SK-N-SH (cell line): ENCODE results near the gene CDC14B. TPM values are rescaled to one million over a fixed set of nuclear protein-coding genes. Genes with fewer than 3 reads are reported as not detected.

Source experiments
- CTCF ChIA-PET: fragments of 300-600, 350-600 bp; formaldehyde crosslinking; extraction: SDS; loops from one replicate; lab custom pipeline; 2021; lab: Yijun Ruan, JAX
- POLR2A ChIA-PET: fragments of 350-600 bp; sonication (Branson Sonifier 250); formaldehyde crosslinking; extraction: SDS; loops from one replicate; lab custom pipeline; 2020; ENCODE audit warnings: antibody characterized with exemption, inconsistent platforms; lab: Yijun Ruan, JAX
- DNase-seq: peaks from one replicate; pipeline ENCODE4 v3.0.0; 2012
- H2AFZ ChIP-seq: fragments of 200-600 bp; sonication (generic); 2 replicates; pipeline ENCODE4 v1.8.1; 2016; ENCODE audit warnings: antibody characterized with exemption, mild to moderate bottlenecking, low read depth
- H3F3A ChIP-seq: fragments of 200-600 bp; sonication (generic); replicated peaks from 2 replicates; pipeline ENCODE3; 2016; ENCODE audit warnings: antibody characterized with exemption, mild to moderate bottlenecking; ENCODE audit not compliant: insufficient read depth
- H3K27ac ChIP-seq, 2 experiments: fragments of 200-500 bp in 1 of 2; fragments of 200-600 bp in 1 of 2; sonication (Bioruptor generic) in 1 of 2; sonication (generic), shearing (Covaris generic) in 1 of 2; 2 replicates each; pipeline versions ENCODE4 v1.5.1 to v1.6.1; 2014 to 2016; ENCODE audit warnings: low read depth in 2 of 2, inconsistent platforms in 1 of 2, low read length in 1 of 2, mild to moderate bottlenecking in 1 of 2, mixed read lengths in 1 of 2
- H3K27me3 ChIP-seq: fragments of 200-600 bp; sonication (generic), shearing (Covaris generic); 2 replicates; pipeline ENCODE4 v1.6.1; 2016; ENCODE audit warnings: mixed run types; ENCODE audit not compliant: insufficient read depth
- H3K36me3 ChIP-seq, 2 experiments: fragments of 200-500 bp in 1 of 2; fragments of 200-600 bp in 1 of 2; sonication (Bioruptor generic) in 1 of 2; sonication (generic) in 1 of 2; replicated peaks in 1 of 2; 2 replicates each; pipeline versions ENCODE3 to v1.5.1; 2014 to 2016; ENCODE audit warnings: low read length in 1 of 2, mild to moderate bottlenecking in 1 of 2; ENCODE audit not compliant: insufficient read depth in 2 of 2, control insufficient read depth in 1 of 2
- H3K4me1 ChIP-seq, 2 experiments: fragments of 200-500 bp in 1 of 2; fragments of 200-600 bp in 1 of 2; sonication (Bioruptor generic) in 1 of 2; sonication (generic), shearing (Covaris generic) in 1 of 2; 2 replicates each; pipeline versions ENCODE4 v1.5.1 to v1.6.1; 2014 to 2016; ENCODE audit warnings: low read depth in 1 of 2, low read length in 1 of 2, mixed run types in 1 of 2; ENCODE audit not compliant: insufficient read depth in 2 of 2, control insufficient read depth in 1 of 2
- H3K4me2 ChIP-seq: fragments of 200-600 bp; sonication (generic), shearing (Covaris generic); 2 replicates; pipeline ENCODE4 v1.6.1; 2017; ENCODE audit warnings: mixed run types
- H3K4me3 ChIP-seq, 2 experiments: fragments of 200-500 bp in 1 of 2; fragments of 200-600 bp in 1 of 2; sonication (Bioruptor generic) in 1 of 2; sonication (generic), shearing (Covaris generic) in 1 of 2; 2 replicates each; pipeline versions ENCODE4 v1.5.1 to v1.8.1; 2014 to 2016; ENCODE audit warnings: low read depth in 2 of 2, inconsistent platforms in 1 of 2, low read length in 1 of 2, mild to moderate bottlenecking in 1 of 2, mixed read lengths in 1 of 2, moderate library complexity in 1 of 2
- H3K79me2 ChIP-seq: fragments of 200-600 bp; sonication (generic); 2 replicates; pipeline ENCODE4 v1.8.1; 2017; ENCODE audit warnings: mild to moderate bottlenecking; ENCODE audit not compliant: insufficient read depth
- H3K9ac ChIP-seq: fragments of 200-600 bp; sonication (generic); 2 replicates; pipeline ENCODE4 v1.6.1; 2017; ENCODE audit warnings: mixed run types
- H3K9me2 ChIP-seq: fragments of 200-600 bp; sonication (generic); 2 replicates; pipeline ENCODE4 v1.6.1; 2017; ENCODE audit warnings: mixed run types
- H3K9me3 ChIP-seq: fragments of 200-600 bp; sonication (generic); 2 replicates; pipeline ENCODE4 v1.6.1; 2017; ENCODE audit warnings: mixed run types, mild to moderate bottlenecking, moderate library complexity
- H4K20me1 ChIP-seq: fragments of 200-600 bp; sonication (generic); 2 replicates; pipeline ENCODE4 v1.6.1; 2017; ENCODE audit warnings: mild to moderate bottlenecking, mixed run types; ENCODE audit not compliant: insufficient read depth
- CHD2 ChIP-seq: fragments of 150-350 bp; IDR thresholded peaks from 2 replicates; pipeline ENCODE4 v1.6.1; 2018; ENCODE audit warnings: low read length; ENCODE audit not compliant: partially characterized antibody
- ELF1 ChIP-seq: IDR thresholded peaks from 2 replicates; pipeline ENCODE4 v1.4.0; 2012
- FOSL2 ChIP-seq: IDR thresholded peaks from 2 replicates; pipeline ENCODE4 v1.4.0; 2012; ENCODE audit warnings: low read depth, mild to moderate bottlenecking, moderate library complexity, borderline replicate concordance
- FOXJ3 ChIP-seq: sonication (generic); formaldehyde crosslinking; IDR thresholded peaks from 2 replicates; pipeline ENCODE4 v1.5.1; 2020; ENCODE audit warnings: mild to moderate bottlenecking, missing genetic modification reagents
- GABPA ChIP-seq: IDR thresholded peaks from 2 replicates; pipeline ENCODE4 v1.4.0; 2012; ENCODE audit warnings: low read depth, mild to moderate bottlenecking
- GATA2 ChIP-seq: sonication (generic); formaldehyde crosslinking; IDR thresholded peaks from 2 replicates; pipeline ENCODE4 v1.5.0; 2020; ENCODE audit warnings: mild to moderate bottlenecking, missing genetic modification reagents
- MEF2A ChIP-seq: IDR thresholded peaks from 2 replicates; pipeline ENCODE4 v1.4.0; 2012; ENCODE audit warnings: low read depth, borderline replicate concordance
- NRF1 ChIP-seq: IDR thresholded peaks from 2 replicates; pipeline ENCODE4 v1.6.1; 2012; ENCODE audit warnings: low read depth, mild to moderate bottlenecking, low read length
- PBX3 ChIP-seq: IDR thresholded peaks from 2 replicates; pipeline ENCODE4; 2012
- POLR2AphosphoS5 ChIP-seq: IDR thresholded peaks from 2 replicates; pipeline ENCODE4 v1.6.1; 2012; ENCODE audit warnings: low read depth, low read length
- RCOR1 ChIP-seq: fragments of 150-350 bp; IDR thresholded peaks from 2 replicates; pipeline ENCODE4 v1.6.1; 2017; ENCODE audit warnings: antibody characterized with exemption, low read length
- REST ChIP-seq: IDR thresholded peaks from 2 replicates; pipeline ENCODE4 v1.6.1; 2012; ENCODE audit warnings: mild to moderate bottlenecking, low read depth, low read length, moderate library complexity
- RFX5 ChIP-seq: IDR thresholded peaks from 2 replicates; pipeline ENCODE4 v1.6.1; 2012; ENCODE audit warnings: mild to moderate bottlenecking, improper control_type of control experiment, low read length
- RXRA ChIP-seq: IDR thresholded peaks from 2 replicates; pipeline ENCODE4 v1.4.0; 2012; ENCODE audit warnings: low read depth, mild to moderate bottlenecking, borderline replicate concordance
- SIN3A ChIP-seq: IDR thresholded peaks from 2 replicates; pipeline ENCODE4 v1.6.1; 2012; ENCODE audit warnings: low read depth, mild to moderate bottlenecking, low read length, moderate library complexity, borderline replicate concordance
- TEAD4 ChIP-seq: IDR thresholded peaks from 2 replicates; pipeline ENCODE4 v1.4.0; 2012; ENCODE audit warnings: mild to moderate bottlenecking, borderline replicate concordance; ENCODE audit not compliant: insufficient read depth
- USF1 ChIP-seq: IDR thresholded peaks from 2 replicates; pipeline ENCODE4 v1.4.0; 2012; ENCODE audit warnings: low read depth, borderline replicate concordance
- ZBTB33 ChIP-seq: IDR thresholded peaks from 2 replicates; pipeline ENCODE4 v1.4.0; 2012; ENCODE audit warnings: low read depth, borderline replicate concordance
- WGBS: methylation state at CpG from one replicate; pipeline ENCODE4 v1.1.6; 2017; ENCODE audit warnings: low lambda C conversion rate; 5-methylcytosine and 5-hydroxymethylcytosine counted together
- polyA plus RNA-seq, 3 experiments: library from polyadenylated mRNA; depleted of rRNA; stranded (reverse); fragments of >200 nt; gene quantifications; 2 replicates each; pipeline ENCODE4 v1.2.3, GENCODE V29; 2012
- TF ChIP-seq, protein P1 (sequence below): IDR thresholded peaks from 2 replicates; pipeline ENCODE4 v1.4.0; 2012; ENCODE audit warnings: low read depth

Gene CDC14B
- polyA plus RNA-seq, 1 of the 3 experiments (the other 2 are of a cell fraction) = 10.1 TPM

GRCh38 chr9:96587338-96588315 lies 32.0 kb downstream of the CDC14B start:
- H3K9me2 ChIP-seq = no peaks in the 10 kb centered on the region
- H3K4me3 ChIP-seq = no peak overlapping the region
- no peak overlapping the region for H2AFZ ChIP-seq
- H3K27ac ChIP-seq = no peak overlapping the region
- H4K20me1 ChIP-seq = no peaks in the 10 kb centered on the region
- peaks cover 0 to 3% of the 10 kb centered on the region in 2 experiments; a peak in 1 of 4 replicates for H3K4me1 ChIP-seq
- TF ChIP-seq FOXJ3 (CRISPR knock-in tag) = no peak
- TF ChIP-seq REST = no peak
- no peak for TF ChIP-seq TEAD4
- no peak for TF ChIP-seq GATA2
- TF ChIP-seq RXRA = no peak
- no peak for TF ChIP-seq CHD2
- no peak for TF ChIP-seq SIN3A
- no peak for TF ChIP-seq MEF2A
- no peak for TF ChIP-seq NRF1
- TF ChIP-seq FOSL2 = no peak
- TF ChIP-seq, protein P1, sequence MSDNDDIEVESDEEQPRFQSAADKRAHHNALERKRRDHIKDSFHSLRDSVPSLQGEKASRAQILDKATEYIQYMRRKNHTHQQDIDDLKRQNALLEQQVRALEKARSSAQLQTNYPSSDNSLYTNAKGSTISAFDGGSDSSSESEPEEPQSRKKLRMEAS = no peak
- no peak for TF ChIP-seq PBX3
- TF ChIP-seq GABPA = no peak
- TF ChIP-seq ZBTB33 = no peak
- no peak for TF ChIP-seq ELF1
- TF ChIP-seq RFX5 = no peak
- no peak for TF ChIP-seq POLR2AphosphoS5
- TF ChIP-seq RCOR1 = no peak
- no peak for TF ChIP-seq USF1
- TF ChIP-seq, all 33 proteins: peak for 0
- H3F3A ChIP-seq = no peaks in the 10 kb centered on the region
- H3K79me2 ChIP-seq = peaks cover 46% of the 10 kb centered on the region
- ChIA-PET POLR2A (interaction anchor here (1.7 kb wide), 1 partner anchor 31 kb away, joined by 4 read pairs; no protein-coding TSS in a partner anchor), CTCF (interaction anchor here (1.0 to 2.6 kb wide), 2 partner anchors 21 kb away, joined by 3 to 7 read pairs; no protein-coding TSS in a partner anchor)
- H3K4me2 ChIP-seq = no peak overlapping the region
- no peaks in the 10 kb centered on the region for H3K9me3 ChIP-seq
- H3K9ac ChIP-seq = no peak overlapping the region
- WGBS = 91% methylated on average over 12 of the region's 12 CpGs
- no peak for DNase-seq
- no peaks in the 10 kb centered on the region for H3K36me3 ChIP-seq
- no peaks in the 10 kb centered on the region for H3K27me3 ChIP-seq
